Anterior cingulate cortex (tissue), 58 donors: ENCODE data around the gene EMID1.
A peak's percentile ranks its signal among the peaks of the same experiment; 100 is the strongest.

Source experiments
- DNase-seq, 58 donors: peaks; one replicate each; lab custom pipeline; 2025; lab: John Stamatoyannopoulos, UW

EMID1 gene

DNA sequence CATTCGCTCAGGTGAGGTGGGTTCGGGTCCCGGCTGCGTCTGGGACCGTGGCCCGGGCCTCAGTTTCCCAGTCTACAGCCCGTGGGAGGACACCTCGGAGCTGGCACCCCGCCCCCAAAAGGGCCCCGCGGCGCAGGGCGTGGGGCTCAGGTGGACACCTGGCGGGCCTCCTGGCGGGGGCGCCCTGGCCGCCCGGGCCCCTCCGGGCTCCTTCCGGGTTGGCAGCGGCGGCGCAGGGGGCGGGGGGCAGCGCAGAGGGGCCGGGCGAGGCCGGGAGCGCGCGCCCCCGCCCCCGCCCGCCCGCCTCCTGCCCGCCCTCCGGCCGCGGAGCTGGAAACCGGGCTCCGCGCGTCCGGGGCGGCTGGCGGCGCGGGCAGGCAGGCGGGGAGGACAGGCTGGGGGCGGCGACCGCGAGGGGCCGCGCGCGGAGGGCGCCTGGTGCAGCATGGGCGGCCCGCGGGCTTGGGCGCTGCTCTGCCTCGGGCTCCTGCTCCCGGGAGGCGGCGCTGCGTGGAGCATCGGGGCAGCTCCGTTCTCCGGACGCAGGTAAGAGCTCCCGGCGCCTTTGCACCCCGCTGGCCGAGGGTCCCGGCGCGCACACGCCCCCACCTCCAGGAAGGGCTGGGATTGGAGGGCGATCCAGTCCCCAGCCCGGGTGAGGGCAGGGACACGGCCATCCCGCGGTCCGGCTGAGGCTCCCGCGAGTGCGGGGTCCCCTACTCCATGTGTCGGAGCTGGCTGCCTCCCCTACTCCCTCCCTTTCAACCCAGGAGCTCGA is at the start of gene EMID1:
Gene EMID1, plus strand, starts transcription at position 303 of the 778 bp plus-strand sequence. Its CDS starts 143 bp downstream, at position 446.
- peak in 8 of 58 donors; percentile 8 to 31 (median 30) for DNase-seq

DNA sequence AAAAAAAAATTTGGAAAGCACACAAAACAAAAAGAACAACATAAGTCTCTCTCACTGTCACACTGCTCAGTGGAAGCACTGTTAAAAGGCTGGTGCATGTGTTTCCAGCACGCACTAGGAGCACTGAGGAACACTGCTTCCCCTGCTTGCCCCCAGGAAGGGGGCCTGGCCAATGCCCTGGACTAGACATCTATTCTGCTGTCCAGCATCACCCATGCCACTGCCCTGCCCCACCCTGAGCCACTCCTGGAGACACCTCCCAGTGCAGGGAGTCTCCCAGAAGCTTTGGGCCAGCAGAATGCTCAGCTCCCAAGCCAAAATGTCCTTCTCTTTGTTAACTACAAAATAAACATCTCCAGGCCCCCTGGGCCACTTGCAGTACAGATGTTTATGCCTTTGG is 49.7 kb upstream of the EMID1 start:
- DNase-seq = no peak

DNA sequence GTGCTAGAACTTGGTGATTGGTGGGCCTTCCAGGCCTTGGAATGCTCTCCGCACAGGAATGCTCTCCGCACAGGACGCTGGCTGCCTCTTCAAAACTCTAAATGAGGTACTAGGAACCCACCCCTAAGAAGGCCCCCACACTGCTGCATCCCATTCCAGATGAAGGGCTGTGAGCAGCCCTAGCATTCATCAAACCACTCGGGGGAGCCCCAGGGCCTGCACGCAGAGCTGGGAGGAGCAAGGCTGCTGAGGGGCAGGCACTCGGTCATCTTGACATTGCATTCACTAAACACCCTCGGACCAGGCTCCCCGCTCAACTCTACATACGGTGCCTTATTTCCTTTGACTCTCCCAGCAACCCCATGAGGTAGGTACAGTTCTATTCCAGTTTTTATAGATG is 49.2 kb upstream of the EMID1 start:
- peak in 6 of 58 donors; percentile 4 to 33 (median 11) for DNase-seq

DNA sequence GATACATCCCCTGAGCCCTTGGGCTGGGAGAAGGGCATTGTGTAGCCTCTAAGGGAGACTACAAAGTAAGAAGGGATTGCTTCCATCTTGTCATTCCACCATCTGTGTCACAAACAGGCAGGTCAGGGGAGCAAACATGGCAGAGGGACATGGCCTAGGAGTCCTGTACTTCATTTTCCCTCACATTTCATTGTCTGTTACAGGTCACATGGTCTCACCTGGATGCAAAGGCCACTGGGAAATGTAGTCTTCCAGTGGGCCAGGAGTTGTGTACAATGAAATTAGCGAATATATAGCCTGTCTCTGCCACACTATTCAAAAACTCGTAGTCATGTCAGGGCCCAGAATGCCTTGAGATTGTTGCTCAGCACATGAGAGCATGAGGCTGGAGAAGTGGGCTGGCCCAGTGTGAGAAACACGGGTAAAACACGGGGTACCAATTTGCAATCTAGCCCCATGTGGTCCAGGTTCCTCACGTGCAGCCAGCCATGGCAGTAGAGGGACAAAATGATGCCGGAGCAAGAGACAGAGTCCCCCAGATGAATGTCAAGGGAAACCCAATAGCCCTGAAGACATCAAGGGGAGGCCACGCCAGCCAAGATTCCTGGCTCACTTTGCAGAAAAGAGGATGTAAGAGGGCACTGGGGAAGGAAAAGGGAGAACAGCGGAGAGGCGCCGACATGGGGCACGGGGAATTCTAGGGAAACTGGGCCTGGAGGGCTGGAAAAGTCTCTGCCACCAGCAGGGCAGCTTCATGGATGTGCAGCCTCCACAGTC is 47.7 kb upstream of the EMID1 start:
- DNase-seq = no peak

DNA sequence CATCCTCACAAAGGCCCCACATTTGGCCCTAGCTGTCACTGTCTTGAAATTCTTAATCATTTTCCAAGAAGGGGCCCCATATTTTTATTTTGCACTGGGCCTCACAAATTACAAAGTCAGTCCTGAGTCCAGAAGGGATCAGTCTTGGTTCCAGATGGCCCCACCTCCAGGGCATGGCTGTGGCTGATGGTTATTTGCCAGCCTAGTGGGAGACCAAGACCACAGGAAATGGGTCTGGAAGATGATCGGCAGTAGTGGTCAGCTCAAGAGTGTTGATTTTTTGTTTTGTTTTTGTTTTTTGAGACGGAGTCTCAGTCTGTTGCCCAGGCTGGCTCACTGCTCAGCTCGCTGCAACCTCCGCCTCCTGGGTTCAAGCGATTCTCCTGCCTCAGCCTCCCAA is 47.1 kb upstream of the EMID1 start:
- no peak for DNase-seq

DNA sequence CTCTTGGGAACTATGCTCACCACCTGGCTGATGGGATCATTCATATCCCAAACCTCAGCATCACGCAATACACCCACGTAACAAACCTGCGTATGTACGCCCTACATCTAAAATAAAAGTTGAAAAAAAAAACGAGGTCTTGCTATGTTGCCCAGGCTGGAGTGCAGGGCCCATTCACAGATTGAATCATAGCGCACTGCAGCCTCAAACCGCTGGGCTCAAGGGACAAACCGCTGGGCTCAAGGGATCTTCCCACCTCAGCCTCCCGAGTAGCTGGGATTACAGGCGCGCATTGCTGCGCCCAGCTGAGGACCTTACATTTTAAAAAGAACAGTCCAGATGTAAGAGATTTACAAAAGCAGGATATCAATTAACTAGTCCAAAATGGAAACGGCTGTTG is 41.9 kb upstream of the EMID1 start:
- DNase-seq = no peak

DNA sequence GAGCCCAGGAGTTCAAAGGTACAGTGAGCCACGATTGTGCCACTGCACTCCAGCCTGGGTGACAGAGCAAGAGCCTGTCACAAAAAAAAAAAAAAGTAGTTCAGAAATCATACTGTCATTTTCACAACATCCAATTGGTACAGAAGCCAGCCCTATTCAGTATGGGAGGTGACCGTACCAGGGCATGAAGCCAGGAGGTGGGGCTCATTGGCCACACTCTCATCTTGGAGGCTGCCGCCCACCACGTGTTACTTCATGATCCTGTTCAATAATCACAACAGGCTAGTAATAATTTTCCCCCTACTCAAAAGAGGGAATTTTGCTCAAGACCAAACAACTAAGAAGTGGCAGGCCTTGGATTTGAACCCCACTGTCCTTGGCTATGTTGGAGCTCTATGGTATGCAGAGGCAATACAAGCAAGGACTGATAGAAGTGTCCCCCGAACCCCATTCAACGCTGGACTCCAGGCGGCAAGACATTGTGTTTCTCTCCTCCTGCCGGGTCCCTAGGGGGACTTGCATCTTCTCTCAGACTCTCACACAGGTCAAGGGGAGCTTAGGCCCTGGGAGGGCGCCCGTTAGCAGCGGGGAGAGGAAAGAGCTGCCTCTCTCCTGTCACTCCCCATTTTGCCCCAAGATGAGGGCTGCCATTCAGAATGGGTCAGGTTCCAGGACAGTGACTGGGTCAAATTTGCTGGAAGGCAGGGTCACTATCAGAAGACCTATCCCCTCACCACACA is 40.2 kb upstream of the EMID1 start:
- no peak for DNase-seq

DNA sequence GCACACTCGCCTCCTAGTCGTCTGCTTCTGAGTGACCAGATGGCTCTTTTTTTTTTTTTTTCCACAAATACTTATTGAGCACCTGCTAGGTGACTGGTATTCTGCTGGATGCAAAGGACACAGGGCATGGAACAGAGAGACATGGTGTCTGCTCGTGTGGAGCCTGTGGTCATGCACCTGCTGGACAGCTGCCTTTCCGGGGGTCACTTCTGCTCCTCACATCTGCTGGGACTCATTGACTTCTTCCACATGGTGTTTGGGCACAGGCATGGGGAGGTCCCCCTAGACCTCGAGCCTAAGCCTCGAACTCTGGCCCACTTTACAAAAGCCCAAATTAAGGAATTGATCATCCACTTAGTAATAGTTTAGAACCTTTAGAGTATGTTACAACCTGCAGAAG is 39.5 kb upstream of the EMID1 start:
- no peak for DNase-seq

DNA sequence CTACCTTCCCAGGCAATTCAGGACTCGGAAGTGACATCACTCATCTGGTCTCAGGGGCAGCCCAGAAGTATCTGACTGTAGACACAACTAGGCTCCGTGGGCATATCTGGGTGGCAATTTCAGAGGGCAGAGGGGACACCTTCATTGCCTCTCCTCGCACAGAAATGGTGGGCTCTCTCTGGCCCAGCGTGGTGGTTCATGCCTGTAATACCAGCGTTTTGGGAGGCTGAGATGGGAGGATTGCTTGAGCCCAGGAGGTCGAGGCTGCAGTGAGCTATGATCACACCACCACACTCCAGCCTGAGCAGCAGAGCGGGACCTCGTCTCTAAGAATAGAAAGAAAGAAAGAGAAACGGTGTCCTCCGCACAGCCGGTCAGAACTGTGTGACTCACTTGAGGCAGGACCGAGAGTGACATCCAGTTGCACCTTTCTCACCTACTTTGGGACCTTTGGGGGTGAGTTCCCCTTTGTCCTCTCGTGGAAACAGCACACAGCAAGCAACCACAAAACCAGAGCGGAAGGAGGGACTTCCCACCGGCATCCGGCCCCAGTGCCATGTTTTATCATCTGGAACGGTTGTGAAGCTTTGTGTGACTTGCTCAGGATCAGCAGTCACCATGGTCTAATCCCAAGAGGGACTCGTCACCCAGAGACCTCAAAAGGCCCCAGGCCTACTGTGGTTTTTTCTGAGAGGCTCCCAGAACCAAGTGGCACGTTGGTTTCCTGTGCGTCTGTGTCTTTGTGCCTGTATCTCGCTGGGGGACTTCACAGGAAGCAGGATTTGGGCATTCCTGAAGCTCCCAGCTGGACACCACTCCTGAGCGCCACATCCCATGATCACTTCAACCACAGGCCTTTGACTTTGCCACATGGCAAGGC is 38.4 kb upstream of the EMID1 start:
- DNase-seq = no peak

DNA sequence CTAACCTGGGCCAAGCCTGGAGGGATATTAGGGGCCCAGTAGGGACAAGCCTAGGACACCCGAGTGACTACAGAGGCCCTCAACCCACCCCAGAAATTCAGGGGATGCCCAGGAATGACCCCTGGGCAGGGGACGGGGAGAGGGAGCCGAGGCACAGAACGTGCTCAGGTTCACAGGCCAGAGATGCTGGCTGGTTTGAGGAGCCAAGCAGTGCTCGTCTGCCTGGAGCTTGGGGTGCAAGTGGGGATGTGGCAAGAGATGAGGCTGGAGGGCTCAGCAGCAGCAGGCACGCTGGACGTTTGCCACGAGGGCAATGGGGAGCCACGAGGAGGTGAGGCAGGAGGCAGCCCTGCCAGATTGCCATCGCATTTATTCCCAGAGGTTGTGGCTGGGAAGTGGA is 34.0 kb upstream of the EMID1 start:
- no peak for DNase-seq

DNA sequence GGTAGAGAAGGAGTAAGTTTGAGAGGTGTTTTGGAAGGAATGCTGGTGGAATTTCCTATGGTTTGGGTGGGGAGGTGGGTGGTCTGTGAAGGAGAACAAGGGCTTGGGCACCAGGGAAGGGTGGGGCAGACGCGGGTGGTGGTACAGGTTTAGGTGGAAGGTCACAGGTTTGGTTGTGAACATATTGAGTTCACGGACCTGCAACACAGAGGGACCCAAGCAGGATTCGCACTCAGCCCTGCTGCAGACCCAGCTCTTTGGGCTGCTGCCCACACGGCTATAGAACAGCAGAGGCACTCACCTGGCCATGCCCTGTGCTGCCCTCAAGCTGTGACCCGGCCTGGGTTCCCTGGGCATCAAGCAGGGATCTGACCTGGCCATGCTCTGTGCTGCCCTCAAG is 33.5 kb upstream of the EMID1 start:
- DNase-seq = no peak

DNA sequence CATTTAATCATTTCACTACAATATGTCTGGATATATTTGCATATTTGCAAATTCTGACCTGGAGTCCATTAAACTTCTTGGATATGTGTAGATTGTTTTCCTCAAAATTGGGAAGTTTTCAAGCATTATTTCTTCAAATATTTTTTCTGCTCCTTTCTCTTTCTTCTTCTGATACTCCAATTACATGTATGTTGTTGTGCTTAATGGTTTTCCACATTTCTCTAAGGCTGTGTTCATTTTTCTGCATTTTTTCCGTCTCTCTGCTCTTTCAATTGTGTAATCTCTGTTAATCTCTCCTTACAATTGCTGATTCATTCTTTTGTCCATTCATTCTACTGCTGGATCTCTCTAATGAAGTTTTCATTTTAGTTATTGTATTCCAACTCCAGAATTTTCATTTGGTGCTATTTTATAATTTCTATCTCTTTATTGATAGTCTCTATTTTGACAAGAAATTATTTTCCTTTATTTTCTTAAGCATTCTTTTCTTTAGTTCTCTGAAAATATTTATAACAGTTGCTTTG is 30.3 kb upstream of the EMID1 start:
- no peak for DNase-seq

DNA sequence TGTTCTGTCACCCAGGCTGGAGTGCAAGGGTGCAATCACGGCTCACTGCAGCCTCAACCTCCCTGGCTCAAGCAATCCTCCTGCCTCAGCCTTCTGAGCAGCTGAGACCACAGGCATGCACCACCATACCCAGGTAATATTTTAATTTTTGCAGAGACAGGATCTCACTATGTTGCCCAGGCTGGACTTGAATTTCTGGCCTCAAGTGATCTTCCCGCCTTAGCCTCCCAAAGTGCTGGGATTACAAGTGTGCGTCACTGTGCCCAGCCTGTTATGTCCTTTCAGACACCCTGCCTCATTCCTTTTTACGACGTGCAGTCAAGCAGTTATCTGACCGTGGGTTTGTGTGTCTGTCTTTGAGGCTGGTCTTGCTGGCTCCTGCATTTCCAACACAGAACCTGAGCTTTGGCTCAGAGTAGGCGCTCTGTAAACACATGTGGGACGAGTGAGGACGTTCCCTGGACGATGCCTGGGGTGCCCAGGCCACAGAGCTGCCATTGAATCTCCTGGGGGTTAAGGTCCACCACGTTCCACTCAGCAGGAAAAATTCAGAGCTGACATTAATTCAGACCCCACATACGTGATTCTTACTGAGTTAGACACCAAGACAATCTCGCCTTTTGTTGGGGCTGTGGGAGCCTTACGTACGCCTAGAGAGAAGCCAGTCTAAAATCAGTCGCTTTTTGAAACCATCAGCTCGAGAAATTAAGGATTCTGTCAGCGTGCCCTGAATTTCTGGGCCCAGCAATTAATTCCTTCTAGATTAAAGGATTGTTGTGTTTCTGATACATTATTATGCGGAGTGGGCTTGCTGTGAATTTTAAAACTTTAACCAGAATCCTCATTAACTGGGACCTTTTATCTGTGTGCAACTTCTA is 21.5 kb upstream of the EMID1 start:
- peak in 13 of 58 donors; percentile 13 to 85 (median 50) for DNase-seq

DNA sequence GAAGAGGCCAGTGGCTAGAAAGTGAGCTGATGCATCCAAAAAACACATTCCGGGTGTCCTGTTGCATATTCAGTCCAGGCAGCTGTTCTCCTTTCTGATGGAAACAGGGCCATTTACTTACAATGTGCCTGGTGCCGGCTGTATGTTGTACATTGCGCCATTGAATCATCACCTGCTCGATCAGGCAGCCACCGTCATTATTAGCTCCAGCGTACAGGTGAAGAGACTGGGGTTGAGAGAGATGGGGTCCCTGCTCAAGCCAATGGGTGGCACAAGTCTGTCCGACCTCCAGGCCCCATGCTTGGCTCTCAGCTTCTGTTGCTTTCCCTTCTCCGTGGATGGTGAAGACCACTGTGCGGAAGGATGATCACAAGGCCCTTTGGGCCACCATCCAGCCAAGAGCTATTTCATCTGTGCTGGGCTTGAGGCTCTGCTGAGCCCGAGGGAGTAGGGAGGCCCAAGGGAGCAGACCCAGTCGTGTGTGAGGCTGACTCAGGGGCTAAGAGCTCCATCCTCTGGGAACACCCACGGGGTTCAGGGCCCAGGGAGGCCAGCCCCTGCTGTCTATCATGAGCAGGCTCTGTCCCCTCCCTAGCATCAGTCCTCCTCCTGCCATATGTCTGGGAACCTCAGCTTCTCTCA is 20.7 kb upstream of the EMID1 start:
- DNase-seq = peak in 5 of 58 donors; percentile 36 to 85 (median 49)

DNA sequence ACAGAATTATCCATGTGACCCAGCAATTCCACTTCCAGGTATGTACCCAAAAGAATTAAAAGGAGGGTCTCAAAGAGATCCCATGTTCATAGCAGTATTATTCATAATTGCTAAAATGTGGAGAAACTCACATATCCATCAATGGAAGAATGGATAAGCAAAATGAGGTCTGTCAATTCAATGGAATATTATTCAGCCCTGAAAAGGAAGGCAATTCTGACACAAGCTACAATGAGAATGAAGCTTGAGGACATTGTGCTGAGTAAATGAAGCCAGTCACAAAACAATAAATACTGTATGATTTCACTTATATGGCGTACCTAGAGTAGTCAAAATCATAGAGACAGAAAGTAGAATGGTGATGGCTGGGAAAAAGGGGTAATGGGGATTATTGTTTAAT is 19.4 kb upstream of the EMID1 start:
- no peak for DNase-seq

DNA sequence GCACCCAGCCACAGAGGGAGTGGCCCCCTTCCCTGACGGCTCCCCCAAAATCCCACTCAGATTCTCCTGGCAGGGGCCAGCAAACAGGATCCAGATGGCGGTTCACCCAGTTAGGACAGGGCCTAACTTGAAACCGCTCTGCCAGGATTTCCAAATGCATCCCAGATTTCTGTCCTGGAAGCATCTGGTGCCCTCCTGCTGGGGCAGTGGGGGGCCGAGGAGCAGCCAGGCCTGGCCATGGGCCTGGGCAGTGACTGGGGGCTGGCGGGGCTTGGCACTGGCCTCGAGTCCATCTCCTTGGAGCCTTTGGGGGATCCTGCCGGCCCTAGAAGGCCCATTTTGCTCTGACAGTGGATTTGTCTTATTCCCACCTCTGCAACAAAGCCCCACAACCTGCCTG is 17.9 kb upstream of the EMID1 start:
- DNase-seq = peak in 1 of 58 donors; percentile 26

DNA sequence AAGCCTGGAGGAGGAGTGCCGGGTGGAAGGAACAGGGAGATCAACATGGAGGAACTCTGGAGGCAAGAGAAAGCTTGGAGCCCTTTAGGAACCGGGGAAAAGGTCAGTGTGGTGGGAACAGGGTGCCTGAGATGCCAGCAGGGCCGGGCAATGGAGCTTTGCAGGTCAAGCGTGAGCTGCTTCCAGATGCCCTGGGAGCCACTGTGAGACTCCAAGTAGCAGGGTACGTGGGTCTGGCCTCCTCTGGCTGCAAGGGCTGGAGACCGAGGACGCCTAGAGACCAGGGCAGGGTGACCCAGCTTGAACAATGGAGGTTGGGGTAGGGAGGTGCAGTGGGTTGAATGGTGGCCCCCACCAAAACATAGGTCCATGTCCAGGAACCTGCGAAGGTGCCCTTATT is 15.6 kb upstream of the EMID1 start:
- DNase-seq = no peak

DNA sequence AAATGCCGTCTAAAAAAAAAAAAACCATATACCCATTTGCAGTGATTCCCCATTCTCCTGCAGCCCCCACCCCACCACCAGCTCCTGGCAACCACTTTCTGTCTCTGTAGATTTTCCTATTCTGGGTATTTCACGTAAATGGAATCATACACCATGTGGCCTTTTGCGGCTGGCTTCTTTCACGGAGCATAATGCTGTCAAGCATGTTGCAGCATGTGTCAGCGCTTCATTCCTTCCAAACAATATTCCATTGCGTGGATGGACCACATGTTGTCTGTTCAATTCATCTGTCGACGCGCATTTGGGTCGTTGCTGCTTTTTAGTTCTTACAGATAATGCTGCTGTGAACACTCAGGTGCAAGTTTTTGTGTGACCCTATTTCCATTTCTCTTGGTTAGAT is 14.8 kb upstream of the EMID1 start:
- no peak for DNase-seq
